ENCODE measurements around the gene FBXW8.

FBXW8 gene

DNA sequence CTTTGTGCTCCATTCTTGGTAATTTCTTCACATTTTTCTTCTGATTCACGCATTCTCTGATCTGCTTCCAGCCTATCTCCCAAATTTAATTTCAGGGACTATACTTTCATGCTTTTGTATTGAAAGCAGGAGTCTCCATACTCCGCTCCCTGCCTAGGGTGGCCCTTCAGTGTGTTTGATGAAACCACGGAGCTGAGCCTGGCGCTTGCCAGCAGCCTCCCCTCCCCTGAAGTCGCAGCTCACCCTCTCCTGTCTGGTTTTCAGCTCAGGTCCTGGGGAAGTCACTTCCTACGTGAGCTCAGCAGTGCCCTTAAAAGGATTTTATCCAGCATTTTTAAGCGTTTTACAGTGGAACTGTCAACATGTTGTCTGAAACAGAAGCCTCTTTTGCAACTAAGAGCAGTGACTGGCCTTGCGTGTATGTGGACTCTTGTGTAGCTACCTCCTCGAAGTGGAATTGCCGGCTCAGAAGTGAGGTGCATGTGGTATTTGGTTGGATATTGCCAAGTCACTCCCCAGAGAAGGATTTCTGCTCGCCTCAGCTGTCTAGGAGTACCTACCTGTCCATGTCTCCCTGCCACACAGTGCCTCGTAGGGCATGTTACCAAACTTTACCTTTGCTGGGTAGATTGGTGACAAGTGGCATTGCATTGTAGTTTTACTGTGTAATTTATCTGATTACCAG lies 109.9 kb downstream of the FBXW8 start:
- no peak for DNase-seq (ENCODE audit: low read depth)

DNA sequence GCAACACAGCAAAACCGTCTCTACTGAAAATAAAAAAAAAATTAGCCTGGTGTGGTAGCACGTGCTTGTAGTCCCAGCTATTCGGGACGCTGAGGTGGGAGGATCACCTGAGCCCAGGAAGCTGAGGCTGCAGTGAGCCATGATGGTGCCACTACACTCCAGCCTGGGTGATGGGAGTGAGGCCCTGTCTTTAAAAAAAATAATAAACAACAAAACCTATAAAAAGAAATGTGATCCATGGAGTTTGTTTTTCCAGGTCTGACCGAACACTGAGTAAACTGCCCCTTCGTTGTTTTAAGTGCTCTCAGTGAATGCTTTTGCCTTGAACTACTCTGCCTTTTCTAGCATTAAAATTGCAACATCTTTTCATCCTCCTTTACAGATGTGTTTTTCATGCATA lies 111.7 kb downstream of the FBXW8 start:
- no peak for DNase-seq (ENCODE audit: low read depth)

- no peak for DNase-seq (ENCODE audit: low read depth)
Measured at GRCh38 chr12:117023998-117024960, 113.5 kb downstream of the FBXW8 start.

DNA sequence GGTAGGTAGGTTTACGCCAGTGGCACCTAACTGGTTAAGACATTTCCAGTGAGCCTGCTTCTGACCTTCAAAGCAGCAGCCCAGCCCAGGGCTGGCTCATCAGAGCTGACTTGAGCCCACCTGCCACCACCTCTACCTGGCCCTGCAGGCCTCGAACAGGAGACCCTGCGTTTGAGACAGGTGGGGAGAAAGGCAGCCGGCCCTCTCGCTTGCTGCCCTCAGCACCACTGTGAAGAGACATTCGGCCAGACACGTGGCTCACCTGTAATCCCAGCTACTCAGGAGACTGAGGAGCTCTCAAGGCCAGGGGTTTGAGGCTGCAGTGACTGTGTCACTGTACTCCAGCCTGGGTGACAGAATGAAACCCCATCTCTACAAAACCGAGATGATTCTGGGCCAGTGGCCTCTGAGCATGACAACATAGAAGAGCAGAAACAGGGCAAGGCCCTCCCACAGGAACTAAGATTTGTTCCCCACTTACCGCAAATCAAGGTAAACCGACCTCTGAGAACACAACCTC lies 114.3 kb downstream of the FBXW8 start:
- DNase-seq (ENCODE audit: low read depth) = no peak

- DNase-seq (ENCODE audit: low read depth) = peak; percentile 77
Measured at GRCh38 chr12:117025481-117026151, 114.9 kb downstream of the FBXW8 start.

DNA sequence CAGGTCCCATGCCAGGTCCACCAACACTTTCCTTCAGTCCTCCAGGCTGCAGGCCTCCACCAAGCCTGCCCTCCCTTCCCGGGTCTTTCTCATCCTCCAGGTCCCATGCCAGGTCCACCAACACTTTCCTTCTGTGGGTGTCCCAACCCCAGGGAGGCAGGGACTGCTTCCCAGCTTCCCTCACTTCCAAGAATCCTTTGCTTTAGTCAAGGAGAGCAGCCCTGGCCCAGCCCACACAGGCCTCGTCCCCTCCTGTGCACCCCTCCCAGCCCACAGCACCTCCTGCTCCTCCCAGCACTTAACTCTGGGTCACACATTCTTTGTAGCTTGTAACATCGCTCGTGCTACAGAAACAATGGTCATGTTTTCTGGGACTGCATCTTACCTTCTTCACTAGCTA lies 115.6 kb downstream of the FBXW8 start:
- no peak for DNase-seq (ENCODE audit: low read depth)

DNA sequence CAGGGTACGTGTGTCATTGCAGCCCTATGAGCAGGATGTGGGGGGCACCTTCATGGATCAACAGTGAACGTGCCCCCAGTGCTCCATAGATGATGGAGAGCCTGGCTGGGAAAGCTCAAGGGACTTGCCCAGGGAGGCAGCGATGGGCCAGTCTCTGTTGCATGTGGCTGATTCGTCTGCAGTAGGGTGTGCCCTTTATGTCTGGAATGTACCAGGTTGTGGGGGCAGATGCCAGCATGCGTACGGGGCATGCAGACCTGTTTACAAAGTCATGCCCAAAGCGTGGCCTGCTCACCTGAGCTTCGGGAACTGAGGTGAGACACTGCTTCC lies 116.1 kb downstream of the FBXW8 start:
- no peak for DNase-seq (ENCODE audit: low read depth)

GRCh38 chr12:117027251-117028086 lies 116.7 kb downstream of the FBXW8 start:
- DNase-seq (ENCODE audit: low read depth) = no peak

DNA sequence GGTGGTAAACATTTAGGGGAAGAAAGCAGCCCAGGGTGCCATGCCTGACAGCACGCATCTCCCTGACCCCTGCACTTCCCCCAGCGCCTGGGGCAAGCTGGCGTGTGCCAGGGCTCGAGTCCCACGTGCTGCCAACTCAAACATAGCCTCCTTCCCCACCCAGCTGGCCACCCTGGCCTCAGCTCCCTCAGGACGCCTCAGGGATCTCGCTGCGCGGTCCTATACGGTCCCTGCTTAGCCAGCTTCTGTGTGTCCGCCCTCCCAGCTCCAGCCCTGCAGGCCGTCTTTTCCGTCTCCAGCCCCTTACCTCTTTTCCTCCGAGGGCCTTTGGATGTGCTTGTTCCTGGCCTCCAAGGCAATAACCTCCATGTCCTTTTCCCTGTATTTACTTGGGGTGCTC lies 117.5 kb downstream of the FBXW8 start:
- DNase-seq (ENCODE audit: low read depth) = no peak

- DNase-seq (ENCODE audit: low read depth) = no peak
Measured at GRCh38 chr12:117030187-117030900, 119.6 kb downstream of the FBXW8 start.

DNA sequence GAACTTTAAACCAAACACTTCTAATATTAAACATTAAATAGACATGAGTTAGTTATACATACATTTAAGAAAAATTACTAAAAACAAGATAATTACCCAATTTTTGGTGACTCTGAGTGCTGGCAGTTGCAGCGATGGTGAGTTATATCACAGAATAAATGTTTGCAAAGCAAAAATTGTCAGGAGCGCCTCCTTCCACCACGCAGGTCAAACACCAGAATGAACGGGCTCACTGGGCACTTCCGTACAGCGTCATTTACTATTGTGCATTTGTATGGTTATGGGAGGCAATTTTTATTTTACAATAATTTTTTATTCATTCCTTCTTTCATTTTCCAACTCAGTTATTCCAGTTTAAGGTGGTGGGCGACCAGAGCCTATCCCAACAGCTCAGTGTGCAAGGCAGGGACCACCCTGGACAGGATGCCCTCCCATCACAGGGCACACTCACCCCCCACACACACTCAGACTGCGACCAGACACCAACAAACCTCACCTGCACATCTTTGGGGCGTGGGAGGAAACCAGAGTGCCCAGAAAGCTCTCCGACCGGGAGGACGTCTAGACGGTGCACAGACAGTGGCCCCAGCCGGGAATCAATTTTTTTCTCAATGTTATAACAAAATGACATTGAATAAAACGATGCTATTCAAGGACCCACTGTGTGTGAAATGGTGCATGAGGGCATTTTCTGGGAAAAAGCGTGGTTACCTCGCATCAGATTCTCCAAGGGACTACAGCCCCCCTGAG lies 121.3 kb downstream of the FBXW8 start:
- DNase-seq (ENCODE audit: low read depth) = no peak

DNA sequence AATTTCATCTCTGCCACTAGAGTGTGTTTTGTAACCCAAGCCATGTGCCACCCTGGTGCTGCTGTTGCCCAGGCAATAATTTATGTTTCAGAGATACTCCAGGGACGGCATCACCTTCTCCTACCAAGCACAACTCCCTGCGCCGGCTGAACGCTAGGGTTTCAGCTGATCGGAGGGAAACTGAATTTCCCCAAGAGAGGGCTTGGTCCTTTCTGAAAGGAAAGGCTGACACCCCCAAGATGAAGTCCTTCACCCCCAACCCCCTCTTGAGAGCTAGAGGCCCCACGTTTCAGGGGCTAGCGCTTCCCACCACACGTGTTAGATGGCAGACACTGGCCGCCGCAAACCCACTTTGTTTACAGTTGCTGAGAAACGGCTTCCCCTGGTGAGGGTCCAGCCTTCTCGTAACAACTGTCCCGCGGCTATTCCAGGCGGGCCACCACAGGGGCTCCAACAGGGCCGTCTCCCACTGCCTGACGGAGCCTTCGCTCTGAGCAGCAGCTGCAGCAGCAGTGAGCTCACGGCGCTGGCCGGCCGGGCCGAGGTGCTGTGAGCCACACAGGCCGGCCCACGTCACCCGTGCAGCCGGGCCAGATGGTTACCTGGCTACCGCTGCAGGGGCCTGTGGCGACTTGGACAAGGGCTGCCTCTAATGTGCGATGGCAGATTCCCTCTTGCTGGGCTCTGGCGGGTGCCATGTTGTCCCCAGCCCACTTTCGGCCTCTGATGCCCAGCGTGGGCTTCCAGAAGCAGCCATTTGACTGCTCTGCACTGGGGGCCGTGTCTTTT lies 122.0 kb downstream of the FBXW8 start:
- peak; percentile 13 for DNase-seq (ENCODE audit: low read depth)

DNA sequence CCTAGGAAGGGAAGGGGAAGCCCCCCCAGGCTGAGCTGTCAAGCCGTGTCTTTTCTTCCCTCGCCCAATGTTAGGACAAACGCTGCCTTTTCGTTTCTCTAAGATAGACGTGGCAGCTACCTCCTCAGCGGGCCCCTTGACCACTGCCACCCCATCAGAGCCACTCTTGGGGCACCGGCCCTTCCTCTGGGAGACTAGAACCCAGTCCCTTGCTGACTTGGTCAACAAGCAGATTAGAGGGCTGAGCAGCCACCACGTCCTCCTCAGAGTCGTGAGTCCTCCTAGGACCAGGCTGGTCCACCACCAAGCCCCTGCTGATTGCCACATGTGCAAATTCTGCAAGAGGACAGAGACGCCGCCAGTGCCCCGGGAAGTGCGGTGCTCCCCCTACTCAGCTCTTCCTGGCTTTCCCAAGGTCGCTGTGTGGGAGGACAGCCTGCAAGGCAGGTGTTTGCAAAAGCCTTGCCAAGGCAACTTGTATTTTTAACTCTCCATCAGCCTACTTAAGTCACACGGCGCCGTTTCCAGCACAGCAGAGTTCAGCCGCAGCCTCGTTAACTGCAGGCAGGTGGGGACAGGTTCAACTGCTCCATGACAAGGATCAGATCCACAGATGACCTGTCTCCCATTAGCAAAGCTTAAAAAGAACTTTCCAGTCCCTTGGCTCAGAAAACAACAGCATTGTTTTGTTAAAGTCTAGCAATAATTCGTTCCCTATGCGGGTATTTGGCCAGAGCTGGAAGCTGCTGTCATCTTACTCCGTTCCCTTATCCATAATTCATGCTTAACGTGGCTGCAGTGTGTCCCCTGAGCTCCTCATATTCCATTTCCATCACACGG lies 122.9 kb downstream of the FBXW8 start:
- DNase-seq (ENCODE audit: low read depth) = no peak

DNA sequence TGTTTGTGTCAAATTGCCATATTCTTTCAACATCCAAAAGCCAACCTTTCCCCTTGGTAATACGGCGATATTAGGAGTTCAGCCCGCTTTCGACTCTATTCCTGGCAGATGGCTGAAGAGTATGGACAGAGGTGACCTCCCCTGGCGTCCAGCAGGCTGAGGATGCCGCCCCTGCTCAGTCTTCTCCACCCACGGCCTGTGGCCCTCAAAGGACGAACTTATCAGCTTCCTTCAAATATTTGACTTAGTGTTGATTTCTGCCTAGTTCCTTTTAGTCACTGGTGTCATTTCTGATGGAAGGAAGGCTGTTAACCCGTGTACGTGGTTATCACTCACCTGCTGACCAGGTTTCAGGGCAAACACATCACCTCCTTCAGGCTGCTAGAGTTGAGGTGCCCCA lies 123.5 kb downstream of the FBXW8 start:
- no peak for DNase-seq (ENCODE audit: low read depth)

DNA sequence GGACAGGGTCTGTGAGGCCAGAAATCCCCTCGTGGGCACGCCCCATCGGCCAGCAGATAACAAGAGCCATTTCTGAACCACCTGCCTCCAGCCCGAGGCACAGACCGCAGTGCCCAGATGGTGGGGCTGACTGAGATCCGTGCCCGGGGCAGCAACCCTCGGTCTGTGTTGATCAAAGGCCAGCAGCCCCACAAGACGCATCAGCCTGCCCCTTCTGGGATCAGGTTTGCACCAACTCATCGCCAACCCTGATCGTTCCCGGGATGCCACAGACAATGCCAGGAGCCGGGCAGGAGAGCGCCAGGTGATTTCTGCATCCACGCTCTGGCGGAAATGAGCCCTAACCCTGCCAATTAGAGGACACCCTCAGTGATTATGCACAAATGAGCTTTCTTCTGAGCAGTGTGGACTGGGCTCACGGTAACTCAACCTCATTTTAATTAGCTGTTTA lies 124.0 kb downstream of the FBXW8 start:
- no peak for DNase-seq (ENCODE audit: low read depth)

DNA sequence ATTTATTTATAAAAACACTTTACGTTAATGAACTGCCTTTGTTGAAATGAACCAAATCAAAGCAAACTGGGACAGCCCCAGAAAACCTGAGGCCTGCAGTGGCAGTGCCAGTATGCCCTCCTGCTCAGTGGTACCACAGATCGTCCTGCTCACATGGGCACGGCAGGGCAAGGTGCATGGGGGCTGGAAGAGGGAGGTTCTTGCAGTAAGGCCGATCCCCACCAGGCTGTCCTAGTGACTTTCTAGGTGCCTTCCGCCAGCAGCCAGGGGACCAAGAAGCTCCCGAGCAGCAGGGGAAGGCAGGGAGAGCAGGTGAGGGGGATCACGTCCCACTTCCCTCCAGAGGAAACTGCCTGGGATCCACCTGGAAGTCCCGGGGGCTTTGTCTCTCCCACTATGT lies 124.5 kb downstream of the FBXW8 start:
- DNase-seq (ENCODE audit: low read depth) = no peak

GRCh38 chr12:117036046-117036445 lies 125.3 kb downstream of the FBXW8 start:
- no peak for DNase-seq (ENCODE audit: low read depth)

DNA sequence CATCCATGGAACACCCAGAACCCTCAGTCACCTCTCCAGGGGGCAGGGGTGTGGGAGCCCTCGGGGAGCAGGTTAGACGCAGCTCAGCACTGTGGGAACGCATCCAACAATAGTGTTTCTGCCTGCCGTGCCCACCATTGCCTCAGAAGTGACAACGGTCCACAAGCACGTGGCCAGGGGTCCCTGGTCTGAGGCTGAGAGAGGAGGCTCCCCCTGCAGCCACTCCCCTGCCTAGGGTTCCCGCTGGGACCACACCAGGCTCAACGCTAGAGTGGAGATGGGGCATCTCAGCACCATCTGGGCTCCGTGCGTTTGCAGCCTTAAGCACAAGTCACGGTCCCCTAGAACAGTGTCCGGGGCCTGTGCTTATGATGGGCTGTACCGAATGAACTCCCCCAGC lies 125.8 kb downstream of the FBXW8 start:
- no peak for DNase-seq (ENCODE audit: low read depth)
